GM12878 (cell line): ENCODE results near the gene UAP1L1. TPM values are rescaled to one million over a fixed set of nuclear protein-coding genes. Genes with fewer than 3 reads are reported as not detected.

Source experiments
- ATF3 ChIP-seq: IDR thresholded peaks from 2 replicates; pipeline ENCODE4 v1.6.1; 2011; ENCODE audit warnings: low read depth, mild to moderate bottlenecking, low read length, moderate library complexity, borderline replicate concordance; ENCODE audit errors: extremely low read depth
- CBX3 ChIP-seq: fragments of 200-600 bp; sonication (generic); IDR thresholded peaks from 2 replicates; pipeline ENCODE4 v1.6.1; 2016; ENCODE audit warnings: low read depth, borderline replicate concordance
- CHD4 ChIP-seq: fragments of 200-600 bp; sonication (generic); IDR thresholded peaks from 2 replicates; pipeline ENCODE4 v1.6.1; 2016; ENCODE audit warnings: mild to moderate bottlenecking
- E2F8 ChIP-seq: fragments of 450-650 bp; IDR thresholded peaks from 2 replicates; pipeline ENCODE4 v1.6.1; 2018; ENCODE audit warnings: mild to moderate bottlenecking, low read depth, moderate library complexity; ENCODE audit not compliant: partially characterized antibody
- EED ChIP-seq: sonication (generic); IDR thresholded peaks from 2 replicates; pipeline ENCODE4 v1.6.1; 2016; ENCODE audit warnings: antibody characterized with exemption, low read depth
- EP300 ChIP-seq, 2 experiments: fragments of 150-350 bp in 1 of 2; IDR thresholded peaks; 2 replicates each; pipeline ENCODE4 v1.6.1; 2011 to 2012; ENCODE audit warnings: low read depth in 2 of 2, low read length in 2 of 2, borderline replicate concordance in 1 of 2, improper control_type of control experiment in 1 of 2, inconsistent platforms in 1 of 2; ENCODE audit not compliant: control insufficient read depth in 1 of 2
- ESRRA ChIP-seq: IDR thresholded peaks from 2 replicates; pipeline ENCODE4 v1.6.1; 2012; ENCODE audit warnings: mild to moderate bottlenecking, low read length, improper control_type of control experiment
- HSF1 ChIP-seq: fragments of 150-350 bp; IDR thresholded peaks from 2 replicates; pipeline ENCODE4 v1.6.1; 2014; ENCODE audit warnings: mild to moderate bottlenecking, low read depth, low read length
- MXI1 ChIP-seq: fragments of 150-350 bp; IDR thresholded peaks from 2 replicates; pipeline ENCODE4 v1.6.1; 2011; ENCODE audit warnings: low read depth, mild to moderate bottlenecking, inconsistent platforms, low read length, improper control_type of control experiment
- SPI1 ChIP-seq: IDR thresholded peaks from 2 replicates; pipeline ENCODE4 v1.6.1; 2011; ENCODE audit warnings: low read depth, mild to moderate bottlenecking, low read length, moderate library complexity, borderline replicate concordance; ENCODE audit not compliant: insufficient read depth
- TARDBP ChIP-seq: IDR thresholded peaks from 2 replicates; pipeline ENCODE4 v1.6.1; 2016; ENCODE audit warnings: borderline replicate concordance
- WRNIP1 ChIP-seq: IDR thresholded peaks from 2 replicates; pipeline ENCODE4 v1.6.1; 2011; ENCODE audit warnings: low read depth, low read length, improper control_type of control experiment, borderline replicate concordance
- ZNF622 ChIP-seq: fragments of 450-650 bp; IDR thresholded peaks from 2 replicates; pipeline ENCODE4 v1.6.1; 2017; ENCODE audit warnings: mild to moderate bottlenecking, inconsistent platforms
- ZZZ3 ChIP-seq: IDR thresholded peaks from 2 replicates; pipeline ENCODE4 v1.6.1; 2011; ENCODE audit warnings: low read depth; ENCODE audit not compliant: control insufficient read depth, insufficient read length
- polyA plus RNA-seq, 11 experiments: library from polyadenylated mRNA; depleted of rRNA in 4 of 11; unstranded in 6 of 11; stranded (reverse) in 5 of 11; fragments of >200 nt; fragmentation: Nextera tagmentation in 4 of 11; fragmentation: Illumina TruSeq in 1 of 11; extraction: Ambion mirVana in 4 of 11; extraction: Trizol in 1 of 11; gene quantifications; 1 replicate in 1 of 11; 2 replicates in 10 of 11; pipeline versions ENCODE4 v1.2.1 to v1.2.3, GENCODE V29; 2011 to 2016; ENCODE audit warnings: inconsistent platforms in 2 of 11, missing spikeins in 2 of 11, low read depth in 1 of 11
- total RNA-seq, 4 experiments: library from RNA; depleted of rRNA in 3 of 4; stranded (reverse); fragments of >200 nt in 3 of 4; fragmentation: Illumina TruSeq in 1 of 4; extraction: Trizol in 1 of 4; gene quantifications; 2 replicates each; pipeline versions ENCODE4 v1.2.1 to v1.2.3, GENCODE V29; 2013 to 2021
- TF ChIP-seq, protein P1 (sequence below): fragments of 450-650 bp; IDR thresholded peaks from 2 replicates; pipeline ENCODE4 v1.6.1; 2016; ENCODE audit warnings: mild to moderate bottlenecking, moderate library complexity, borderline replicate concordance
- TF ChIP-seq, protein P2 (sequence below): fragments of 450-650 bp; IDR thresholded peaks from 2 replicates; pipeline ENCODE4 v1.6.1; 2014; ENCODE audit warnings: mild to moderate bottlenecking
- TF ChIP-seq, protein P3 (sequence below): fragments of 450-650 bp; IDR thresholded peaks from 2 replicates; pipeline ENCODE4 v1.6.1; 2017; ENCODE audit warnings: low read depth, mild to moderate bottlenecking, moderate library complexity

The UAP1L1 gene
- total and polyA plus RNA-seq, 10 of the 15 experiments (the other 5 are each of a cell fraction or from before 2014, with no cell fraction given) = 0.29 to 15.7 (median 5.8) TPM

- TF ChIP-seq CBX3 = no peak
- TF ChIP-seq, protein P1, sequence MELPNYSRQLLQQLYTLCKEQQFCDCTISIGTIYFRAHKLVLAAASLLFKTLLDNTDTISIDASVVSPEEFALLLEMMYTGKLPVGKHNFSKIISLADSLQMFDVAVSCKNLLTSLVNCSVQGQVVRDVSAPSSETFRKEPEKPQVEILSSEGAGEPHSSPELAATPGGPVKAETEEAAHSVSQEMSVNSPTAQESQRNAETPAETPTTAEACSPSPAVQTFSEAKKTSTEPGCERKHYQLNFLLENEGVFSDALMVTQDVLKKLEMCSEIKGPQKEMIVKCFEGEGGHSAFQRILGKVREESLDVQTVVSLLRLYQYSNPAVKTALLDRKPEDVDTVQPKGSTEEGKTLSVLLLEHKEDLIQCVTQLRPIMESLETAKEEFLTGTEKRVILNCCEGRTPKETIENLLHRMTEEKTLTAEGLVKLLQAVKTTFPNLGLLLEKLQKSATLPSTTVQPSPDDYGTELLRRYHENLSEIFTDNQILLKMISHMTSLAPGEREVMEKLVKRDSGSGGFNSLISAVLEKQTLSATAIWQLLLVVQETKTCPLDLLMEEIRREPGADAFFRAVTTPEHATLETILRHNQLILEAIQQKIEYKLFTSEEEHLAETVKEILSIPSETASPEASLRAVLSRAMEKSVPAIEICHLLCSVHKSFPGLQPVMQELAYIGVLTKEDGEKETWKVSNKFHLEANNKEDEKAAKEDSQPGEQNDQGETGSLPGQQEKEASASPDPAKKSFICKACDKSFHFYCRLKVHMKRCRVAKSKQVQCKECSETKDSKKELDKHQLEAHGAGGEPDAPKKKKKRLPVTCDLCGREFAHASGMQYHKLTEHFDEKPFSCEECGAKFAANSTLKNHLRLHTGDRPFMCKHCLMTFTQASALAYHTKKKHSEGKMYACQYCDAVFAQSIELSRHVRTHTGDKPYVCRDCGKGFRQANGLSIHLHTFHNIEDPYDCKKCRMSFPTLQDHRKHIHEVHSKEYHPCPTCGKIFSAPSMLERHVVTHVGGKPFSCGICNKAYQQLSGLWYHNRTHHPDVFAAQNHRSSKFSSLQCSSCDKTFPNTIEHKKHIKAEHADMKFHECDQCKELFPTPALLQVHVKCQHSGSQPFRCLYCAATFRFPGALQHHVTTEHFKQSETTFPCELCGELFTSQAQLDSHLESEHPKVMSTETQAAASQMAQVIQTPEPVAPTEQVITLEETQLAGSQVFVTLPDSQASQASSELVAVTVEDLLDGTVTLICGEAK = no peak
- no peak for TF ChIP-seq WRNIP1
- no peak for TF ChIP-seq EP300 (IDR thresholded peaks at IDR 0.05; ENCODE audit: borderline replicate concordance in 1 of 2, control insufficient read depth in 1 of 2, low read depth in 2 of 2, low read length in 2 of 2)
- TF ChIP-seq SPI1 = no peak
- TF ChIP-seq MXI1 = peak; percentile 72
- no peak for TF ChIP-seq ESRRA
- TF ChIP-seq ZNF622 = no peak
- TF ChIP-seq ATF3 = no peak
- TF ChIP-seq, protein P2, sequence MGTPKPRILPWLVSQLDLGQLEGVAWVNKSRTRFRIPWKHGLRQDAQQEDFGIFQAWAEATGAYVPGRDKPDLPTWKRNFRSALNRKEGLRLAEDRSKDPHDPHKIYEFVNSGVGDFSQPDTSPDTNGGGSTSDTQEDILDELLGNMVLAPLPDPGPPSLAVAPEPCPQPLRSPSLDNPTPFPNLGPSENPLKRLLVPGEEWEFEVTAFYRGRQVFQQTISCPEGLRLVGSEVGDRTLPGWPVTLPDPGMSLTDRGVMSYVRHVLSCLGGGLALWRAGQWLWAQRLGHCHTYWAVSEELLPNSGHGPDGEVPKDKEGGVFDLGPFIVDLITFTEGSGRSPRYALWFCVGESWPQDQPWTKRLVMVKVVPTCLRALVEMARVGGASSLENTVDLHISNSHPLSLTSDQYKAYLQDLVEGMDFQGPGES = no peak
- TF ChIP-seq, protein P3, sequence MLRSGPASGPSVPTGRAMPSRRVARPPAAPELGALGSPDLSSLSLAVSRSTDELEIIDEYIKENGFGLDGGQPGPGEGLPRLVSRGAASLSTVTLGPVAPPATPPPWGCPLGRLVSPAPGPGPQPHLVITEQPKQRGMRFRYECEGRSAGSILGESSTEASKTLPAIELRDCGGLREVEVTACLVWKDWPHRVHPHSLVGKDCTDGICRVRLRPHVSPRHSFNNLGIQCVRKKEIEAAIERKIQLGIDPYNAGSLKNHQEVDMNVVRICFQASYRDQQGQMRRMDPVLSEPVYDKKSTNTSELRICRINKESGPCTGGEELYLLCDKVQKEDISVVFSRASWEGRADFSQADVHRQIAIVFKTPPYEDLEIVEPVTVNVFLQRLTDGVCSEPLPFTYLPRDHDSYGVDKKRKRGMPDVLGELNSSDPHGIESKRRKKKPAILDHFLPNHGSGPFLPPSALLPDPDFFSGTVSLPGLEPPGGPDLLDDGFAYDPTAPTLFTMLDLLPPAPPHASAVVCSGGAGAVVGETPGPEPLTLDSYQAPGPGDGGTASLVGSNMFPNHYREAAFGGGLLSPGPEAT = 0 out of 2 replicates have a peak, but pooled peaks have one; percentile 17
- no peak for TF ChIP-seq HSF1
- TF ChIP-seq E2F8 = no peak
- no peak for TF ChIP-seq TARDBP
- TF ChIP-seq CHD4 = no peak
- TF ChIP-seq ZZZ3 = no peak
- no peak for TF ChIP-seq EED
Measured at GRCh38 chr9:137077010-137077747, at the start of gene UAP1L1 (continued).
